ENCODE measurements around the gene SECTM1. TPM values are rescaled to one million over a fixed set of nuclear protein-coding genes. Genes with fewer than 3 reads are reported as not detected.

SECTM1 gene
- total and polyA plus RNA-seq, 3 experiments from 2014 or later, result 0.49 to 1.9 (median 1.1) TPM

GRCh38 chr17:82353484-82353883 lies 19.9 kb upstream of the SECTM1 start:
- Mint-ChIP-seq H3K36me3 (no peaks in the 10 kb centered on the region), H3K27ac (no peak overlapping the region), H3K4me3 (no peak overlapping the region), H3K27me3 (peaks cover 16 to 23% of the 10 kb centered on the region in 2 donors), H3K4me1 (peaks cover 0 to 6% (median 3%) of the 10 kb centered on the region in 3 donors), H3K9me3 (no peaks in the 10 kb centered on the region)
- POLR2A ChIA-PET, result no interaction called here
- Histone ChIP-seq H3K36me3 (ENCODE audit: insufficient read depth, low read length) (no peaks in the 10 kb centered on the region), H3K9me3 (ENCODE audit: low read length) (no peaks in the 10 kb centered on the region), H3K27me3 (ENCODE audit: insufficient read depth, low read length, poor library complexity, severe bottlenecking) (no peaks in the 10 kb centered on the region), H3K4me3 (ENCODE audit: low read length) (no peak overlapping the region), H3K4me1 (ENCODE audit: insufficient read depth, low read length) (no peaks in the 10 kb centered on the region), H3K27ac (ENCODE audit: low read depth, low read length) (no peak overlapping the region)
- no peak for DNase-seq
- CTCF ChIA-PET, result interaction anchor here (1.4 kb wide), 1 partner anchor 60 kb away, joined by 5 read pairs; no protein-coding TSS in a partner anchor

- ChIA-PET POLR2A (no interaction called here), CTCF (interaction anchor here (0.8 to 1.4 kb wide), 11 partner anchors 9 to 203 kb away, joined by 3 to 7 read pairs (median 4); no protein-coding TSS in a partner anchor)
- Histone ChIP-seq H3K4me1 (ENCODE audit: insufficient read depth, low read length) (no peaks in the 10 kb centered on the region), H3K27ac (ENCODE audit: low read depth, low read length) (no peak overlapping the region), H3K36me3 (ENCODE audit: insufficient read depth, low read length) (no peaks in the 10 kb centered on the region), H3K4me3 (ENCODE audit: low read length) (no peak overlapping the region), H3K27me3 (ENCODE audit: insufficient read depth, low read length, poor library complexity, severe bottlenecking) (no peaks in the 10 kb centered on the region), H3K9me3 (ENCODE audit: low read length) (no peaks in the 10 kb centered on the region)
- peak; percentile 72 to 83 (median 74) for DNase-seq
- H3K4me3 Mint-ChIP-seq, result no peak overlapping the region
- H3K4me1 Mint-ChIP-seq, result peaks cover 0 to 3% (median under 1%) of the 10 kb centered on the region in 3 donors
- peak overlapping the region in 1 of 8 donors; percentile 19 for H3K27ac Mint-ChIP-seq
- H3K9me3 Mint-ChIP-seq, result no peaks in the 10 kb centered on the region
- H3K36me3 Mint-ChIP-seq, result no peaks in the 10 kb centered on the region
- H3K27me3 Mint-ChIP-seq, result peaks cover 13 to 25% of the 10 kb centered on the region in 2 donors
These were observed 18.3 kb upstream of the SECTM1 start for GRCh38 chr17:82351713-82352488.

GRCh38 chr17:82351254-82351712 lies 17.7 kb upstream of the SECTM1 start:
- no peaks in the 10 kb centered on the region for H3K9me3 ChIP-seq (ENCODE audit: low read length)
- no peak overlapping the region for H3K27ac ChIP-seq (ENCODE audit: low read depth, low read length)
- H3K4me3 Mint-ChIP-seq, result no peak overlapping the region
- no peaks in the 10 kb centered on the region for H3K9me3 Mint-ChIP-seq
- H3K27me3 Mint-ChIP-seq, result peaks cover 11 to 29% of the 10 kb centered on the region in 2 donors
- H3K36me3 Mint-ChIP-seq, result no peaks in the 10 kb centered on the region
- H3K4me1 ChIP-seq (ENCODE audit: insufficient read depth, low read length), result peaks cover 4% of the 10 kb centered on the region
- H3K27ac Mint-ChIP-seq, result peak overlapping the region in 2 of 8 donors; percentile 63 to 70
- no peaks in the 10 kb centered on the region for H3K27me3 ChIP-seq (ENCODE audit: insufficient read depth, low read length, poor library complexity, severe bottlenecking)
- ChIA-PET CTCF (interaction anchor here (1.0 to 1.4 kb wide), 5 partner anchors 8 to 204 kb away, joined by 4 to 7 read pairs (median 4); no protein-coding TSS in a partner anchor), POLR2A (no interaction called here)
- H3K36me3 ChIP-seq (ENCODE audit: insufficient read depth, low read length), result no peaks in the 10 kb centered on the region
- DNase-seq, result no peak
- H3K4me3 ChIP-seq (ENCODE audit: low read length), result no peak overlapping the region
- peaks cover 3 to 6% (median 3%) of the 10 kb centered on the region in 3 donors for H3K4me1 Mint-ChIP-seq

GRCh38 chr17:82350182-82351030 lies 16.8 kb upstream of the SECTM1 start:
- Mint-ChIP-seq H3K27me3 (peaks cover 11 to 25% of the 10 kb centered on the region in 2 donors), H3K36me3 (no peaks in the 10 kb centered on the region), H3K4me3 (no peak overlapping the region), H3K27ac (peak overlapping the region in 2 of 8 donors; percentile 26 to 57), H3K4me1 (peaks cover 3 to 6% (median 3%) of the 10 kb centered on the region in 3 donors), H3K9me3 (no peaks in the 10 kb centered on the region)
- Histone ChIP-seq H3K27ac (ENCODE audit: low read depth, low read length) (no peak overlapping the region), H3K36me3 (ENCODE audit: insufficient read depth, low read length) (no peaks in the 10 kb centered on the region), H3K4me1 (ENCODE audit: insufficient read depth, low read length) (peaks cover 4% of the 10 kb centered on the region), H3K4me3 (ENCODE audit: low read length) (no peak overlapping the region), H3K27me3 (ENCODE audit: insufficient read depth, low read length, poor library complexity, severe bottlenecking) (no peaks in the 10 kb centered on the region), H3K9me3 (ENCODE audit: low read length) (no peaks in the 10 kb centered on the region)
- no peak for DNase-seq
- ChIA-PET POLR2A (interaction anchor here (0.6 kb wide), 1 partner anchor 17 kb away, joined by 3 read pairs; the partner anchor contains the start of gene SECTM1), CTCF (interaction anchor here (1.0 to 1.4 kb wide), 8 partner anchors 8 to 205 kb away, joined by 3 to 7 read pairs (median 4); no protein-coding TSS in a partner anchor)

- H3K4me3 ChIP-seq (ENCODE audit: low read length), result no peak overlapping the region
- H3K27ac Mint-ChIP-seq, result no peak overlapping the region
- CTCF ChIA-PET, result interaction anchor here (1.4 kb wide), 2 partner anchors 48 to 65 kb away, joined by 3 to 4 read pairs; no protein-coding TSS in a partner anchor
- H3K27ac ChIP-seq (ENCODE audit: low read depth, low read length), result no peak overlapping the region
- POLR2A ChIA-PET, result interaction anchor here (0.6 kb wide), 1 partner anchor 144 kb away, joined by 3 read pairs; no protein-coding TSS in a partner anchor
- no peak overlapping the region for H3K4me3 Mint-ChIP-seq
- no peaks in the 10 kb centered on the region for H3K36me3 Mint-ChIP-seq
- H3K4me1 Mint-ChIP-seq, result peaks cover 3 to 6% (median 3%) of the 10 kb centered on the region in 3 donors
- H3K9me3 Mint-ChIP-seq, result no peaks in the 10 kb centered on the region
- no peak for DNase-seq
- H3K27me3 Mint-ChIP-seq, result peaks cover 9 to 21% of the 10 kb centered on the region in 2 donors
- H3K36me3 ChIP-seq (ENCODE audit: insufficient read depth, low read length), result no peaks in the 10 kb centered on the region
- peaks cover 4% of the 10 kb centered on the region for H3K4me1 ChIP-seq (ENCODE audit: insufficient read depth, low read length)
- H3K27me3 ChIP-seq (ENCODE audit: insufficient read depth, low read length, poor library complexity, severe bottlenecking), result no peaks in the 10 kb centered on the region
- H3K9me3 ChIP-seq (ENCODE audit: low read length), result no peaks in the 10 kb centered on the region
These were observed 15.7 kb upstream of the SECTM1 start for GRCh38 chr17:82349287-82349701.

GRCh38 chr17:82348866-82349265 lies 15.3 kb upstream of the SECTM1 start:
- no peak overlapping the region for H3K27ac Mint-ChIP-seq
- CTCF ChIA-PET, result interaction anchor here (1.4 kb wide), 1 partner anchor 65 kb away, joined by 3 read pairs; no protein-coding TSS in a partner anchor
- H3K9me3 Mint-ChIP-seq, result no peaks in the 10 kb centered on the region

GRCh38 chr17:82348434-82348833 lies 14.9 kb upstream of the SECTM1 start:
- no peak overlapping the region for H3K4me3 Mint-ChIP-seq
- no peak overlapping the region for H3K4me3 ChIP-seq (ENCODE audit: low read length)
- no peak for DNase-seq
- ChIA-PET CTCF (no interaction called here), POLR2A (no interaction called here)
- H3K27ac Mint-ChIP-seq, result no peak overlapping the region
- H3K27me3 ChIP-seq (ENCODE audit: insufficient read depth, low read length, poor library complexity, severe bottlenecking), result no peaks in the 10 kb centered on the region
- peaks cover 9 to 21% of the 10 kb centered on the region in 2 donors for H3K27me3 Mint-ChIP-seq
- peaks cover 4% of the 10 kb centered on the region for H3K4me1 ChIP-seq (ENCODE audit: insufficient read depth, low read length)
- no peaks in the 10 kb centered on the region for H3K9me3 ChIP-seq (ENCODE audit: low read length)
- H3K4me1 Mint-ChIP-seq, result peaks cover 3 to 6% (median 3%) of the 10 kb centered on the region in 3 donors
- no peak overlapping the region for H3K27ac ChIP-seq (ENCODE audit: low read depth, low read length)
- H3K36me3 Mint-ChIP-seq, result no peaks in the 10 kb centered on the region
- H3K36me3 ChIP-seq (ENCODE audit: insufficient read depth, low read length), result no peaks in the 10 kb centered on the region
- no peaks in the 10 kb centered on the region for H3K9me3 Mint-ChIP-seq

More at GRCh38 chr17:82348866-82349265, 15.3 kb upstream of the SECTM1 start:
- no peaks in the 10 kb centered on the region for H3K27me3 ChIP-seq (ENCODE audit: insufficient read depth, low read length, poor library complexity, severe bottlenecking)
- H3K36me3 ChIP-seq (ENCODE audit: insufficient read depth, low read length), result no peaks in the 10 kb centered on the region
- POLR2A ChIA-PET, result interaction anchor here (0.6 kb wide), 1 partner anchor 145 kb away, joined by 3 read pairs; no protein-coding TSS in a partner anchor
- Mint-ChIP-seq H3K27me3 (peaks cover 9 to 21% of the 10 kb centered on the region in 2 donors), H3K4me3 (peak overlapping the region in 1 of 7 donors; percentile 44), H3K36me3 (no peaks in the 10 kb centered on the region), H3K4me1 (peaks cover 3 to 6% (median 3%) of the 10 kb centered on the region in 3 donors)
- no peak overlapping the region for H3K27ac ChIP-seq (ENCODE audit: low read depth, low read length)
- no peak overlapping the region for H3K4me3 ChIP-seq (ENCODE audit: low read length)
- DNase-seq, result no peak
- H3K4me1 ChIP-seq (ENCODE audit: insufficient read depth, low read length), result peaks cover 4% of the 10 kb centered on the region
- H3K9me3 ChIP-seq (ENCODE audit: low read length), result no peaks in the 10 kb centered on the region

All from CD8-positive, alpha-beta memory T cell (primary cell).